B cell (primary cell): ENCODE measurements around the gene LRP4. TPM values are rescaled to one million over a fixed set of nuclear protein-coding genes. Genes with fewer than 3 reads are reported as not detected.

ENCODE experiments used
- ATAC-seq: fragments of 200-7000 bp; cut with Tn5 transposase; one replicate; pipeline ENCODE4 v1.10.0; 2021; ENCODE audit warnings: low read depth, mild to moderate bottlenecking, moderate number of reproducible peaks, moderate library complexity
- CTCF ChIA-PET: fragments of 350-600 bp; sonication (Branson Sonifier 250); formaldehyde crosslinking; loops from one replicate; lab custom pipeline; 2021; ENCODE audit warnings: antibody characterized with exemption, inconsistent platforms; lab: Charles Lee
- POLR2A ChIA-PET: fragments of 350-600 bp; sonication (Branson Sonifier 250); formaldehyde crosslinking; loops from one replicate; lab custom pipeline; 2021; ENCODE audit warnings: antibody characterized with exemption; lab: Charles Lee
- DNase-seq: peaks from one replicate; pipeline ENCODE4 v3.0.0; 2013
- H2AFZ ChIP-seq: 2 replicates; pipeline ENCODE4 v1.6.1; 2012; ENCODE audit warnings: mild to moderate bottlenecking, low read depth, low read length; ENCODE audit not compliant: insufficient read depth, poor library complexity, severe bottlenecking
- H3K27ac ChIP-seq, 2 donors: 1 replicate in 1 of 2; 2 replicates in 1 of 2; pipeline ENCODE4 v1.5.1; 2012 to 2013; ENCODE audit warnings: low read length in 2 of 2, mild to moderate bottlenecking in 2 of 2, moderate library complexity in 1 of 2
- H3K27me3 ChIP-seq, 4 experiments: fragments of 200-600 bp in 1 of 4; sonication (generic) in 1 of 4; replicated peaks in 1 of 4; 1 replicate in 2 of 4; 2 replicates in 2 of 4; pipeline versions ENCODE4 v1.6.1 to v1.7.0; 2013 to 2016; ENCODE audit warnings: low read length in 3 of 4, mild to moderate bottlenecking in 2 of 4, mixed read lengths in 1 of 4, moderate library complexity in 1 of 4; ENCODE audit not compliant: insufficient read depth in 4 of 4, control insufficient read depth in 3 of 4; ENCODE audit errors: control extremely low read depth in 1 of 4
- H3K36me3 ChIP-seq, 2 experiments: replicated peaks in 1 of 2; 1 replicate in 1 of 2; 2 replicates in 1 of 2; pipeline versions ENCODE4 v1.6.1 to v1.7.1; 2013; ENCODE audit warnings: low read length in 1 of 2; ENCODE audit not compliant: insufficient read depth in 2 of 2, control insufficient read depth in 1 of 2; ENCODE audit errors: control extremely low read depth in 1 of 2, extremely low read depth in 1 of 2
- H3K4me1 ChIP-seq, 2 donors: fragments of 200-600 bp in 1 of 2; sonication (generic) in 1 of 2; 1 replicate in 1 of 2; 2 replicates in 1 of 2; pipeline versions ENCODE4 v1.5.1 to v1.6.1; 2013 to 2017; ENCODE audit warnings: low read length in 2 of 2; ENCODE audit not compliant: control insufficient read depth in 2 of 2, insufficient read depth in 2 of 2
- H3K4me2 ChIP-seq: replicated peaks from 2 replicates; pipeline ENCODE3; 2012; ENCODE audit warnings: mild to moderate bottlenecking, low read depth, low read length; ENCODE audit not compliant: poor library complexity, severe bottlenecking
- H3K4me3 ChIP-seq, 5 experiments: fragments of 200-600 bp in 1 of 5; sonication (generic) in 1 of 5; 1 replicate in 3 of 5; 2 replicates in 2 of 5; pipeline versions ENCODE4 v1.5.1 to v1.7.0; 2011 to 2016; ENCODE audit warnings: low read length in 4 of 5, mild to moderate bottlenecking in 4 of 5, low read depth in 2 of 5, control low read depth in 1 of 5, moderate library complexity in 1 of 5; ENCODE audit not compliant: insufficient read depth in 1 of 5; ENCODE audit errors: control extremely low read depth in 1 of 5, extremely low read depth in 1 of 5
- H3K79me2 ChIP-seq: fragments of 200-600 bp; sonication (generic); one replicate; pipeline ENCODE4 v1.6.0; 2016; ENCODE audit warnings: low read length; ENCODE audit not compliant: control insufficient read depth, insufficient read depth
- H3K9ac ChIP-seq: fragments of 200-600 bp; sonication (generic); 2 replicates; pipeline ENCODE4 v1.6.1; 2017; ENCODE audit warnings: mild to moderate bottlenecking, low read length, moderate library complexity
- H3K9me3 ChIP-seq, 3 donors: one replicate each; pipeline versions ENCODE4 v1.6.1 to v1.7.1; 2013; ENCODE audit warnings: low read length in 2 of 3; ENCODE audit not compliant: control insufficient read depth in 2 of 3, insufficient read depth in 1 of 3; ENCODE audit errors: control extremely low read depth in 1 of 3
- H4K20me1 ChIP-seq: 2 replicates; pipeline ENCODE4 v1.6.0; 2012; ENCODE audit warnings: mild to moderate bottlenecking, low read length; ENCODE audit not compliant: insufficient read depth, control insufficient read depth, poor library complexity, severe bottlenecking
- H3K27ac Mint-ChIP-seq: one replicate; pipeline ENCODE4 v1.8.0; 2021; ENCODE audit warnings: mixed read lengths
- H3K27me3 Mint-ChIP-seq: one replicate; pipeline ENCODE4 v1.8.0; 2021; ENCODE audit warnings: mixed read lengths
- H3K4me1 Mint-ChIP-seq: one replicate; pipeline ENCODE4 v1.8.0; 2021; ENCODE audit warnings: mixed read lengths
- H3K4me3 Mint-ChIP-seq: one replicate; pipeline ENCODE4 v1.8.0; 2021; ENCODE audit warnings: mixed read lengths
- H3K9me3 Mint-ChIP-seq: one replicate; pipeline ENCODE4 v1.8.0; 2022; ENCODE audit warnings: mixed read lengths; ENCODE audit not compliant: insufficient read depth
- CTCF ChIP-seq: fragments of 200-600 bp; IDR thresholded peaks from one replicate; pipeline ENCODE4 v1.8.0; 2022; ENCODE audit warnings: antibody characterized with exemption, mild to moderate bottlenecking
- WGBS: methylation state at CpG from one replicate; pipeline ENCODE4 v1.1.5; 2013; ENCODE audit warnings: missing lambda C conversion rate; ENCODE audit not compliant: insufficient coverage; 5-methylcytosine and 5-hydroxymethylcytosine counted together
- intact Hi-C: fragments of 100-400 bp; cut with micrococcal nuclease; formaldehyde crosslinking; loops from one replicate; pipeline ENCODE4 v1.10.0; 2022
- polyA minus RNA-seq: library from RNA; depleted of rRNA, polyadenylated mRNA; stranded (reverse); fragments of >200 nt; gene quantifications from 2 replicates; pipeline ENCODE4 v1.2.3, GENCODE V29; 2012
- polyA plus RNA-seq: library from polyadenylated mRNA; depleted of rRNA; stranded (reverse); fragments of >200 nt; gene quantifications from 2 replicates; pipeline ENCODE4 v1.2.3, GENCODE V29; 2012
- total RNA-seq, 2 donors: library from RNA; stranded (reverse); fragments of 120-200 nt in 1 of 2; gene quantifications; 1 replicate in 1 of 2; 2 replicates in 1 of 2; pipeline versions ENCODE4 v1.2.3 to v1.2.4, GENCODE V29; 2013 to 2022

The LRP4 gene
- total RNA-seq (not detected in 2 replicates), polyA plus RNA-seq (not detected in 2 replicates), polyA minus RNA-seq (not detected in 2 replicates)
- 0.26 TPM for total RNA-seq (2013)

GRCh38 chr11:46918083-46918787 lies at the start of gene LRP4:
LRP4 (minus strand) TSS chr11:46918550; CDS start chr11:46918379, 171 bp downstream.
- TF ChIP-seq CTCF, result no peak
- peak within 1 kb of the TSS; percentile 58 for H3K9ac ChIP-seq
- no peaks in the 10 kb centered on the region for H3K79me2 ChIP-seq
- ChIA-PET CTCF (no interaction called here), POLR2A (no interaction called here)
- H3K27ac ChIP-seq, result no peak within 1 kb of the TSS
- H3K27me3 ChIP-seq, result peaks cover 0 to 53% (median 34%) of the 10 kb centered on the region in 4 experiments
- peak within 1 kb of the TSS in 4 of 5 experiments; percentile 14 to 54 (median 50) for H3K4me3 ChIP-seq
- Mint-ChIP-seq H3K4me1 (peaks cover 30% of the 10 kb centered on the region), H3K9me3 (no peaks in the 10 kb centered on the region), H3K27ac (peak within 1 kb of the TSS; percentile 22), H3K4me3 (peak within 1 kb of the TSS; percentile 86), H3K27me3 (peaks cover 43% of the 10 kb centered on the region)
- DNase-seq (peak; percentile 65), ATAC-seq (peak; percentile 82)
- under 1% methylated on average over 81 of the region's 97 CpGs for WGBS
- intact Hi-C loops, result loop anchor here (5.0 kb wide), 1 partner anchor 71 kb away; the partner anchor contains the start of gene CKAP5
- H3K9me3 ChIP-seq, result peaks cover 0 to 8% (median 0%) of the 10 kb centered on the region in 3 donors
- peak within 1 kb of the TSS; percentile 95 for H3K4me2 ChIP-seq
- H3K36me3 ChIP-seq, result no peaks in the 10 kb centered on the region
- H4K20me1 ChIP-seq, result no peaks in the 10 kb centered on the region
- H2AFZ ChIP-seq, result peak within 1 kb of the TSS; percentile 69
- H3K4me1 ChIP-seq, result peaks cover 28 to 31% of the 10 kb centered on the region in 2 donors

- POLR2A ChIA-PET, result no interaction called here
- no peak overlapping the region for H3K4me3 Mint-ChIP-seq
- Histone ChIP-seq H3K27ac (no peak overlapping the region), H3K9me3 (peaks cover 0 to 3% (median 1%) of the 10 kb centered on the region in 3 donors), H3K9ac (no peak overlapping the region), H3K27me3 (no peaks in the 10 kb centered on the region), H3K4me3 (no peak overlapping the region), H3K4me2 (no peak overlapping the region), H3K79me2 (no peaks in the 10 kb centered on the region), H3K4me1 (no peaks in the 10 kb centered on the region), H3K36me3 (peaks cover 0 to 2% of the 10 kb centered on the region in 2 experiments), H2AFZ (no peak overlapping the region), H4K20me1 (no peaks in the 10 kb centered on the region)
- H3K27me3 Mint-ChIP-seq, result no peaks in the 10 kb centered on the region
- H3K4me1 Mint-ChIP-seq, result no peaks in the 10 kb centered on the region
- no peak overlapping the region for H3K27ac Mint-ChIP-seq
- intact Hi-C loops, result no loop called here
- TF ChIP-seq CTCF, result no peak
- DNase-seq (no peak), ATAC-seq (no peak)
- 80% methylated on average over 1 of the region's 2 CpGs for WGBS
- CTCF ChIA-PET, result no interaction called here
- no peaks in the 10 kb centered on the region for H3K9me3 Mint-ChIP-seq
Measured at GRCh38 chr11:46967962-46968361, 49.6 kb upstream of the LRP4 start.
